ENCODE measurements around the gene DYRK1A.
"Not testable (repeated sequence)": the region's sequence is repeated elsewhere in the genome, so short reads cannot be mapped to it uniquely, and the experiment has no call there.

DYRK1A gene

DNA sequence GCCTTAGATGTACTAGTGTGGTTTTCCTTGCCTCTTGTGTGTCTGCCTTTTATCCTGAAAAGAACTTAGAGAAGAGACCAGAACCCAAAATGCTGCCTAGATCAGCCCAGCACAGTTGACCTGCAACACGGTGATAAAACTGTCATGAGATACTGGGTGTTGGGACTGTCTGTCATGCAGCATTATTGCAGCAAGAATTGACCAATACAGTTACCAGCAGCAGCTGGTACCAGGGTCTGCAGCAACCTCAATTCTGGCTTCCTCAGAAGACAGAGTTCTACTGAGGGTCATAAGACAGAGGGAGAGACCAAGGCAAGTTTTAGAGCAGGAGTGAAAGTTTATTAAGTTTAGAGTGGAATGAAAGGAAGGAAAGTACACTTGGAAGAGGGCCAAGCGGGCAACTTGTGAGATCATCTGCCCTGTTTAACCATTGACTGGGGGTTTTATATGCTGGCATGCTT lies 182.0 kb downstream of the DYRK1A start:
- H3K27ac ChIP-seq = no peak overlapping the region
- TF ChIP-seq, protein P1, sequence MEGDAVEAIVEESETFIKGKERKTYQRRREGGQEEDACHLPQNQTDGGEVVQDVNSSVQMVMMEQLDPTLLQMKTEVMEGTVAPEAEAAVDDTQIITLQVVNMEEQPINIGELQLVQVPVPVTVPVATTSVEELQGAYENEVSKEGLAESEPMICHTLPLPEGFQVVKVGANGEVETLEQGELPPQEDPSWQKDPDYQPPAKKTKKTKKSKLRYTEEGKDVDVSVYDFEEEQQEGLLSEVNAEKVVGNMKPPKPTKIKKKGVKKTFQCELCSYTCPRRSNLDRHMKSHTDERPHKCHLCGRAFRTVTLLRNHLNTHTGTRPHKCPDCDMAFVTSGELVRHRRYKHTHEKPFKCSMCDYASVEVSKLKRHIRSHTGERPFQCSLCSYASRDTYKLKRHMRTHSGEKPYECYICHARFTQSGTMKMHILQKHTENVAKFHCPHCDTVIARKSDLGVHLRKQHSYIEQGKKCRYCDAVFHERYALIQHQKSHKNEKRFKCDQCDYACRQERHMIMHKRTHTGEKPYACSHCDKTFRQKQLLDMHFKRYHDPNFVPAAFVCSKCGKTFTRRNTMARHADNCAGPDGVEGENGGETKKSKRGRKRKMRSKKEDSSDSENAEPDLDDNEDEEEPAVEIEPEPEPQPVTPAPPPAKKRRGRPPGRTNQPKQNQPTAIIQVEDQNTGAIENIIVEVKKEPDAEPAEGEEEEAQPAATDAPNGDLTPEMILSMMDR (conservative IDR thresholded peaks at IDR 0.05) = no peak

DNA sequence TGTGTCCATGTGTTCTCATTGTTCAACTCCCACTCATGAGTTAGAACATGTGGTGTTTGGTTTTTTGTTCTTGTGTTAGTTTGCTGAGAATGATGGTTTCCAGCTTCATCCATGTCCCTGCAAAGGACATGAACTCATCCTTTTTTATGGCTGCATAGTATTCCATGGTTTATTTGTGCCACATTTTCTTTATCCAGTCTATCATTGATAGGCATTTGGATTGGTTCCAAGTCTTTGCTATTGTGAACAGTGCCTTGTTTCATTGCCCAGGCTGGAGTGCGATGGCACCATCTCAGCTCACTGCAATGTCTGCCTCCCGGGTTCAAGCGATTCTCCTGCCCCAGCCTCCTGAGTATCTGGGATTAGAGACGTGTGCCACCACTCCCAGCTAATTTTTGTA lies 183.2 kb downstream of the DYRK1A start:
- not testable (repeated sequence) for H3K27ac ChIP-seq

DNA sequence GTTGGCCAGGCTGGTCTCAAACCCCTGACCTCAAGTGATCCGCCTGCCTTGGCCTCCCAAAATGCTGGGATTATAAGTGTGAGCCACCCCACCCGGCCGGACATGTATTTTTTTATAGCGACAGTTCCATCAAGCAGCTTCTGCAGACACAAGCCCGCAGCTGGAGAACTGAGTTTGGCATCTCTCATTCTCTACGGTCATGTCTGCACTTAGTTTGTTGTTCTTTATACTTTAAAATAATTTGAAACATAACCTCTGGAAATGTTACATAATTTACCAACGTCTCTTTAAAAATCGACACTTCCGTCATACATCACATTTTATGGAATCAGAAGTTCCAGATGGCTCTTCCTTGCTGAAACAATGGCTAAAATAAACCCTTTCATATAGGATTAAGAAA lies 183.6 kb downstream of the DYRK1A start:
- H3K27ac ChIP-seq = no peak overlapping the region
- TF ChIP-seq, protein P1 (conservative IDR thresholded peaks at IDR 0.05) = no peak

DNA sequence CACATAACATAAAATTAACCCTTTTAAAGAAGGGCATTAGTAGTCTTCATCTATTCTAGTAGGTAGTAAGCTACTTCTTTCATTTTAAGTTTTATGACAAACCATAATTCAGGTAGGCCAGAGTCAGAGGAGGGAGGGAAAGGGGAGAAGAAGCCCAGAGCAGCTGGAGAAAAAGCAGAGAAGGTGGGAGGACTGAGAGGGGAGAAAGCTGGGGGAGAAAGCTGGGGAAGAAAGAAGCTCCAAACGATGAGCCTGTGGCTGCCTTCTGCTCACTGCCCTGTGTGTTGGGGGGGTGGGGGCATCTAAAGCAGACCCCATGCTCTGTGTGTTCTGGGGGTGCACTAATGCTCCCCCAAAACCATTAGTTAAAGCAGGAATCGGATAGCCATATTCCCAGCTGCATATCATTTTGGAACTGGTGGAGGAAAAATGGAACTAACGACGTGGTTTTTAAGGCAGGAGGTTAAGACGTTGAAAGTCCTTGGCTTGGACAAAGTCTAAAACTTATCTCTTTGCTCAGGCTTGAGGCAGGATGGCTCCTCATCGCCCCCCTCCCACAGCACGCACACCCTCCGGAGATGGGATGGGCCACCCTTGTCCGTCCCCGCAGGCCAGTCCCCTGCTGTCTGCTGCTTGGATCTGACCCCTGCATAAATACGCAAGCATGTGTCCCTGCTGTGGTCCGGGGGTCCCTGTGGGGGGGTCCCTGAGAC lies 184.2 kb downstream of the DYRK1A start:
- TF ChIP-seq, protein P1 (conservative IDR thresholded peaks at IDR 0.05) = no peak
- H3K27ac ChIP-seq = peak overlapping the region; percentile 43

DNA sequence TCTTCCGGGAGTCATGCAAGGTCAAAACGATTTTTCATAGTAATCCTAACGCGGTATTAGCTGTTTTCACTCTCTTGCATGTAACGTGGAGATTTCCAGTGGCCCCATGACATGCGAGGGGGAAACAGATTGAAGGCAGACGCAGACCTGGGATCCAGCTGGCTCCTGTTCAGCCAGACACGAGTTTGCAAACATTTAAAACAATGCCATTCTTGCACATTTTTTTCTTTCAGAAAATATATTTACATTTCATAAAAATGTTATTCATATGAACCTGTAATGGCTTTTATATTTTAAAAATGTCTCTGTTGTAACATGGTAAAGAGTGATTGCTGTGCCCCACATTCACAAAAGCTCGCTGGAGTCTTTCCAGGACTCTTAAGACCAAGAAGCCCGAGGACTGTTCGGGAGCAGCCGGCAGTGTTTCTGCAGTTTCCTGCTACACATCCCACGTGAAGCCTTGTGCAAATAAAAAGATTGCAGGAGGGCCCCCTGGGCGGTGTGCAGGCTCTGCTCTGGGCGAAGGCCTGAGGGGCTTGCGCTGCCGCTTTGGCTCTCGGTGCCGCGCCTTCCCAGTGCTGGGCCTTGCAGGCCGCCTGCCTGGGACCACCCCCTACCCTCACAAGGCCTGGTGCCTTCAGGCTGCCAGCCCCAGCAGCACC lies 184.9 kb downstream of the DYRK1A start:
- peak overlapping the region; percentile 43 for H3K27ac ChIP-seq
- TF ChIP-seq, protein P1 (conservative IDR thresholded peaks at IDR 0.05) = no peak

DNA sequence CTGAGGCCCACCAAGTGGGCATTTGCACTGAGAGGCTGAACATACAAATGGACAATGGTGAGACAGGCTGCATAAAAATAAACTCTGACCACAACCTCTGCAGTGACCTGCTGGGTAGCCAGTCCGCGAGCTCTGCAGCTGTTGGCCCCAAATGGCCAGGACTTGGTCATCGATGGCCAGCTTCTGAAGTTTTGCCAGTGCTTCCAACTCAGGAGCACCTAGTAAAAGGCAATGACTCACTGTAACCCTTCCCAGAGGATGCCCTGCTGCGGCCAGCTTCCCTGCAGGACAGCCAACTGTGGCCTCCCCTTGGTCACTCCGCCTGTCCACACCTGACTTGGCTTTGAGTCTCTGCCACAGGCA lies 185.4 kb downstream of the DYRK1A start:
- TF ChIP-seq, protein P1 (conservative IDR thresholded peaks at IDR 0.05) = no peak
- H3K27ac ChIP-seq = peak overlapping the region; percentile 43

DNA sequence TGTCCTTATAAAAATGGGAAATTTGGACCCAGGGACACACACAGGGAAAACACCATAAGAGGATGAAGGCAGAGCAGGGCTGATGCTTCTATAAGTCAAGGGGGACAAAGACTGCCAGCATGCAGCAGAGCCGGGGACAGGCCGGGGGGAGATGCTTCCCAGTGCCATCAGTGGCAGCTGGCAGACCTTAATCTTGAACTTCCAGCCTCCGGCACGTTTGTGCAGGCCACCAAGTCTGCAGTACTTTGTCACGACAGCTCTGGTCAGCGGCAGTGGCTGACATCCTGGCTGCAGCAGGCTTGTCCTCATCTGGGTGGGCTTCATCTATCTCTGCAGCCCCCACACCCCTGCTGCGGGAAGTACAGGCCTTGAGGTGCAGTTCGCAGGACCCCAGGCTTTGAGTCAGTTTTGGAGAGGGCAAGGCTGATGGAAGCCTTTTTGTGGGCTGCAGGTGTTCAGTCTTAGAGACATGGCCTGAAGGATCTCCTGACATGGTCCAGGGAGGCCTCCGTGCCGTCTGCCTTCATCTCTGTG lies 186.0 kb downstream of the DYRK1A start:
- TF ChIP-seq, protein P1 (conservative IDR thresholded peaks at IDR 0.05) = no peak
- no peak overlapping the region for H3K27ac ChIP-seq

DNA sequence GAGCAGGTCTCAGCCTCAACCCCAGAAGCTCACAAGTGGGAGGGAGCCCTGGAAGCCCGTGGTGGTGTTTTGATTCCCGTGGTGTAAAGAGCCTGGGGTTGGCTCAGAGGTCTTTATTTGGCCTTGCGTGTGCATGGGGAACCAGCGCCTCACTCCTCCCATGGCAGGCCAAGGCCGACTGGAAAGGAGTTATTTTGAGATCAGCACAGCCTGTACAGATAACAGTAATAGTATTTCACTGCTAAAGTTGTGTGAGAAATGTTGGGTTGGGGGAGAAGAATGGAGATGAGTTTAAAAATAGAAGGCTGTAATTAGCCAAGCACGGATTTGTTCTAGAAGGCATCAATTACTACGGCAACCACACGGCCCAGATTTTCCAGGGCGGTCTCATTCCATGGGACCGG lies 186.5 kb downstream of the DYRK1A start:
- no peak overlapping the region for H3K27ac ChIP-seq
- TF ChIP-seq, protein P1 (conservative IDR thresholded peaks at IDR 0.05) = no peak

All from VCaP (cell line).